ENCODE results near the gene TMOD1.
"Not testable (repeated sequence)": the region's sequence is repeated elsewhere in the genome, so short reads cannot be mapped to it uniquely, and the experiment has no call there.

The TMOD1 gene

GRCh38 chr9:97480174-97480573 is 21.3 kb upstream of the TMOD1 start:
- no peak for ATAC-seq (ENCODE audit: low read depth)
- Mint-ChIP-seq H3K27me3 (no peaks in the 10 kb centered on the region), H3K4me1 (no peaks in the 10 kb centered on the region), H3K27ac (no peak overlapping the region), H3K36me3 (peaks cover 46% of the 10 kb centered on the region), H3K4me3 (no peak overlapping the region), H3K9me3 (no peaks in the 10 kb centered on the region)
- DNase-seq (ENCODE audit: low spot score in 2 of 2), result no peak

GRCh38 chr9:97480749-97481148 is 20.7 kb upstream of the TMOD1 start:
- Mint-ChIP-seq H3K9me3 (no peaks in the 10 kb centered on the region), H3K27me3 (no peaks in the 10 kb centered on the region), H3K27ac (no peak overlapping the region), H3K4me3 (no peak overlapping the region), H3K4me1 (no peaks in the 10 kb centered on the region), H3K36me3 (peaks cover 48% of the 10 kb centered on the region)
- ATAC-seq (ENCODE audit: low read depth) (no peak), DNase-seq (ENCODE audit: low spot score in 2 of 2) (no peak)

DNA sequence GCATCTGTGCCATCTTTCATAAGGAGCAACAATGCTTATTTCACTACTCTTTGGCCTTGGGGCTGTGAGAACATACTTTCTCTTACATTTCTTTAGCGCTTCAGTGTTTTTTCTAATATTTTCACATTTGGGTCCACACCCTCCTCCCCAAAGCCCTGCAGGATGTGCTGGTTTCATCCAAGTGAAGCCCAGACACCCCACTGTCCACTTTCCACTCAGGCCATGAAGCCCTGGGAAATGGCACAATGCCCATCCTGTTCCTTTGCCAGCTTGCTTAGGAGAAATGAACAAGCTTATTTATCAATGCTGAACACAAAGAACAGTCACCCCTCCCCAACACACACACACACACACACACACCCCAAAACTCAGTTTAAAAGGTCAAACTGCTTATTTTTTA is 17.3 kb upstream of the TMOD1 start:
- no peak overlapping the region for H3K4me3 Mint-ChIP-seq
- no peak for DNase-seq (ENCODE audit: low spot score in 2 of 2)
- no peak overlapping the region for H3K27ac Mint-ChIP-seq
- peaks cover 2% of the 10 kb centered on the region for H3K9me3 Mint-ChIP-seq
- ATAC-seq (ENCODE audit: low read depth), result no peak
- no peaks in the 10 kb centered on the region for H3K27me3 Mint-ChIP-seq
- peaks cover 63% of the 10 kb centered on the region for H3K36me3 Mint-ChIP-seq
- no peaks in the 10 kb centered on the region for H3K4me1 Mint-ChIP-seq

DNA sequence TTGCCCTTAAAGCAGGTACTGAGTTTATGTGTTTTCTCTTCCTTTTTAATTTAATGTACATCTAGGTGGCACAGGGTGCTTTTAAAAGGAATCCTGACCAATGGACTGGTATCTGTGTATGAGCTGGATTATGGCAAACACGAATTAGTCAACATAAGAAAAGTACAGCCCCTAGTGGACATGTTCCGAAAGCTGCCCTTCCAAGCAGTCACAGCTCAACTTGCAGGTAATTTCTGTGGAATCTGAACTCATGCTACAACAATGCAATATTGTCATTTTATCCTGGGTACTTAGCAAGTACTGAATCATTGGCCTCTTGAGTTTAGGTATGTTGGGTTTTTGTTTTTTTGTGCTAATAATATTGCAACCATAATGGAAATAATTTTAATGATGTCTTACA is 14.4 kb upstream of the TMOD1 start:
- H3K4me1 Mint-ChIP-seq, result no peaks in the 10 kb centered on the region
- H3K27me3 Mint-ChIP-seq, result no peaks in the 10 kb centered on the region
- DNase-seq (ENCODE audit: low spot score in 2 of 2) (no peak), ATAC-seq (ENCODE audit: low read depth) (no peak)
- H3K9me3 Mint-ChIP-seq, result peaks cover 2% of the 10 kb centered on the region
- H3K4me3 Mint-ChIP-seq, result no peak overlapping the region
- H3K36me3 Mint-ChIP-seq, result peaks cover 56% of the 10 kb centered on the region
- H3K27ac Mint-ChIP-seq, result no peak overlapping the region

GRCh38 chr9:97487861-97488260 is 13.6 kb upstream of the TMOD1 start:
- DNase-seq (ENCODE audit: low spot score in 2 of 2) (no peak), ATAC-seq (ENCODE audit: low read depth) (no peak)
- no peaks in the 10 kb centered on the region for H3K27me3 Mint-ChIP-seq
- H3K9me3 Mint-ChIP-seq, result peaks cover 2% of the 10 kb centered on the region
- H3K4me3 Mint-ChIP-seq, result no peak overlapping the region
- peaks cover 57% of the 10 kb centered on the region for H3K36me3 Mint-ChIP-seq
- H3K4me1 Mint-ChIP-seq, result no peaks in the 10 kb centered on the region
- no peak overlapping the region for H3K27ac Mint-ChIP-seq

DNA sequence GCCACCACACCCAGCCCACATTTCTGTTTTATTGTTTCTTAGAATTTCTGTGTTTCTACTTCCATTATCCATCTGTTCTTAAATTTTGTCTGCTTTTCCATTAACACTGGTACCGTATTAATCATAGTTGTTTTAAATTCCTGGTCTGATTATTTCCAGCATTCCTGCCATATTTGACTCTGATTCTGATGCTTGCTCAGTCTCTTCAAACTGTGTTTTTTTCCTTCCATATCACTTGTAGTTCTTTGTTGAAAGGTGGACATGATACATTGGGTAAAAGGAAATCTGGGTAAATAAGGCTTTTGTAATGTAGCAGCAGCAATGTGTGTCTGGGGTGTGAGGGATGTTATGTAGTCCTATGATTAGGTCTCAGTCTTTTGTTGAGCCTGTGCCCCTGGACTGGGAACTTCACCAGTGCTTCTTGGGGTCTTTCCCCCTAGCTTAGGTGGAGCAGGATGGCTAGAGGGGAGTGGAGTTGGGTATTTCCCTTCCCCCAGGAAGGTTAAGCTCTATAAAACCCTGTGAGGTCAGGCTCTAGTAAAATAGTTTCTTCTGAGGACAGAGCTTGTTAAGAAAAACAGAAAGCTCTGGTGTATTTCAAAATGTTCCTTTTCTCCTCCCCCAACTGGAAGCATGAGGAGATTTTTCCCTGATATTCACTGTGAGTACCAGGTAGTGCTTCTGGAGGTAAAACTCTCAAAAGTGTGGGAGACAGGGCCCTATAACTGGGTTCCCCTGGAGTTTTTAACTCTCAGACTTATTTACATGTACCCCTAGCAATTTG is 10.1 kb upstream of the TMOD1 start:
- Mint-ChIP-seq H3K36me3 (peaks cover 56% of the 10 kb centered on the region), H3K4me1 (no peaks in the 10 kb centered on the region), H3K27me3 (no peaks in the 10 kb centered on the region), H3K9me3 (peaks cover 2% of the 10 kb centered on the region), H3K27ac (no peak overlapping the region), H3K4me3 (no peak overlapping the region)
- DNase-seq (ENCODE audit: low spot score in 2 of 2) (no peak), ATAC-seq (ENCODE audit: low read depth) (no peak)

DNA sequence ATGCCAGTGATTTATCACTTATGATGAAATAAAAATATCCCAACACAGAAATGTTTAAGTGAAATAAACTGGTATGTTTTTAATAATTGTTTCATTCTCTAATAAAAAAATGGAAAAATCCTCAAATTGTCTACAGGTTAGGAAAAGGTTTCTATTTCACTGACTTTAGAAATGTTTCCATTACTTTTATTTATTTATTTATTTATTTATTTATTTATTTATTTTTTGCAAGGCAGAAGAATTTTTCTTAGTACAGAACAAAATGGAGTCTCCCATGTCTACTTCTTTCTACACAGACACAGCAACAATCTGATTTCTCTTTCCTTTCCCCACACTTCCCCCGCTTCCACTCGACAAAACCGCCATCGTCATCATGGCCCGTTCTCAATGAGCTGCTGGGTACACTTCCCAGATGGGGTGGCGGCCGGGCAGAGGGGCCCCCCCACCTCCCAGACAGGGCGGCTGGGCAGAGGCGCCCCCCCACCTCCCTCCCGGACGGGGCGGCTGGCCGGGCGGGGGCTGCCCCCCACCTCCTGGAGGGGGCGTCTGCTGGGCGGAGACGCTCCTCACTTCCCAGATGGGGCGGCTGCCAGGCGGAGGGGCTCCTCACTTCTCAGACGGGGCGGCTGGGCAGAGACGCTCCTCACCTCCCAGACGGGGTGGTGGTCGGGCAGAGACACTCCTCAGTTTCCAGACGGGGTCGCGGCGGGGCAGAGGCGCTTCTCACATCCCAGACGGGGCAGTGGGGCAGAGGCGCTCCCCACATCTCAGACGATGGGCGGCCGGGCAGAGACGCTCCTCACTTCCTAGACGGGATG is 3.7 kb upstream of the TMOD1 start:
- ATAC-seq (ENCODE audit: low read depth); H3K27me3 Mint-ChIP-seq; H3K4me1 Mint-ChIP-seq; DNase-seq (ENCODE audit: low spot score in 2 of 2); H3K27ac Mint-ChIP-seq; H3K4me3 Mint-ChIP-seq; H3K9me3 Mint-ChIP-seq: not testable (repeated sequence)
- H3K36me3 Mint-ChIP-seq, result peaks cover 22% of the 10 kb centered on the region

DNA sequence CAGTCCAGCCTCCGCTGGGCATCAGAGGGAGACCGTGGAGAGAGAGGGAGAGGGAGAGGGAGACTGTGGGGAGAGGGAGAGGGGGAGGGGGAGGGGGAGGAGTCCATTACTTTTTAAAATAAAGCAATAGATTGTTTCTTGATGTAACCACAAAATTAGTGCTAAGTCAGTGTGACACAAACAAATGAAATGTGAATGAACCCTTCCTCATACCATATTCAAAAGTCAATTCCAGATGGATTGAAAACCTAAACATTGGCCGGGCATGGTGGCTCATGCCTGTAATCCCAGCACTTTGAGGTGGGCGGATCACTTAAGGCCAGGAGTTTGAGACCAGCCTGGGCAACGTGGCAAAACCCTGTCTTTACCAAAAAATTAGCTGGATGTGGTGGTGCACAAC is 2.6 kb upstream of the TMOD1 start:
- not testable (repeated sequence) for DNase-seq (ENCODE audit: low spot score in 2 of 2); ATAC-seq (ENCODE audit: low read depth); H3K9me3 Mint-ChIP-seq; H3K27ac Mint-ChIP-seq; H3K4me3 Mint-ChIP-seq
- peaks cover 18% of the 10 kb centered on the region for H3K36me3 Mint-ChIP-seq
- peaks cover 17% of the 10 kb centered on the region for H3K27me3 Mint-ChIP-seq
- peaks cover 10% of the 10 kb centered on the region for H3K4me1 Mint-ChIP-seq

- ATAC-seq (ENCODE audit: low read depth) (no peak), DNase-seq (ENCODE audit: low spot score in 2 of 2) (no peak)
- Mint-ChIP-seq H3K36me3 (peaks cover 18% of the 10 kb centered on the region), H3K4me3 (peak overlapping the region; percentile 51), H3K27me3 (peaks cover 20% of the 10 kb centered on the region), H3K9me3 (peaks cover 3% of the 10 kb centered on the region), H3K27ac (no peak overlapping the region), H3K4me1 (peaks cover 10% of the 10 kb centered on the region)
These were observed 1.2 kb upstream of the TMOD1 start for GRCh38 chr9:97500263-97500662.

DNA sequence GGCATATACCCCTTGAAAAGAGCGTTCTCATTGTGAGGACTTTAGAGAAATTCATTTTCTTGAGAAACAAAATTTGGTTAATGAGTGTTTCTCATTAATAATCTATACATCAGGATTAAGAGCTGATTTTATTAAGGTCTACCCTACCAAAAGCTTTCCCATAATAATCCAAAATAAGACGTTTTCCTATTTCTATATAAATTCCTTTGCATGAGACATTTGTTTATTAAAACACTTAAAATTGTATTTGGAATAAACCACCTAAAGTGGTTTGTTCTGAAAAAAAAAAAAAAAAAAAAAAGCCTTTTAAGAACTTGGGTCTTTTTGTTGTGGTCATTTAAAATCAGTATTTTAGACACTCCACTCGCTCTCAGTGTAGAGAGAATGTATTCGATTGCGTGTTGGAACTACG is 695 bp upstream of the TMOD1 start:
- DNase-seq (ENCODE audit: low spot score in 2 of 2) (no peak), ATAC-seq (ENCODE audit: low read depth) (no peak)
- peaks cover 13% of the 10 kb centered on the region for H3K36me3 Mint-ChIP-seq
- peaks cover 3% of the 10 kb centered on the region for H3K9me3 Mint-ChIP-seq
- H3K4me1 Mint-ChIP-seq, result peaks cover 10% of the 10 kb centered on the region
- no peak overlapping the region for H3K27ac Mint-ChIP-seq
- peak overlapping the region; percentile 64 for H3K4me3 Mint-ChIP-seq
- peaks cover 20% of the 10 kb centered on the region for H3K27me3 Mint-ChIP-seq

GRCh38 chr9:97501972-97502221 is 431 bp downstream of the TMOD1 start:
- no peak overlapping the region for H3K4me3 Mint-ChIP-seq
- H3K27me3 Mint-ChIP-seq, result peaks cover 18% of the 10 kb centered on the region
- peaks cover under 1% of the 10 kb centered on the region for H3K9me3 Mint-ChIP-seq
- peaks cover 3% of the 10 kb centered on the region for H3K36me3 Mint-ChIP-seq
- DNase-seq (ENCODE audit: low spot score in 2 of 2), result peak in 1 of 2 donors; percentile 5
- H3K27ac Mint-ChIP-seq, result no peak overlapping the region
- peak; percentile 27 for ATAC-seq (ENCODE audit: low read depth)
- peaks cover 10% of the 10 kb centered on the region for H3K4me1 Mint-ChIP-seq

- H3K4me1 Mint-ChIP-seq, result peaks cover 10% of the 10 kb centered on the region
- H3K27ac Mint-ChIP-seq, result no peak overlapping the region
- H3K9me3 Mint-ChIP-seq, result no peaks in the 10 kb centered on the region
- H3K4me3 Mint-ChIP-seq, result peak overlapping the region; percentile 77
- H3K36me3 Mint-ChIP-seq, result no peaks in the 10 kb centered on the region
- peaks cover 18% of the 10 kb centered on the region for H3K27me3 Mint-ChIP-seq
- ATAC-seq (ENCODE audit: low read depth) (peak; percentile 25), DNase-seq (ENCODE audit: low spot score in 2 of 2) (peak in 1 of 2 donors; percentile 27)
These were observed 937 bp downstream of the TMOD1 start for GRCh38 chr9:97502222-97502983.

- ATAC-seq (ENCODE audit: low read depth) (no peak), DNase-seq (ENCODE audit: low spot score in 2 of 2) (no peak)
- H3K9me3 Mint-ChIP-seq, result no peaks in the 10 kb centered on the region
- H3K27ac Mint-ChIP-seq, result no peak overlapping the region
- peak overlapping the region; percentile 77 for H3K4me3 Mint-ChIP-seq
- peaks cover 18% of the 10 kb centered on the region for H3K27me3 Mint-ChIP-seq
- peaks cover 10% of the 10 kb centered on the region for H3K4me1 Mint-ChIP-seq
- no peaks in the 10 kb centered on the region for H3K36me3 Mint-ChIP-seq
These were observed 1.8 kb downstream of the TMOD1 start for GRCh38 chr9:97502984-97503861.

Data from memory B cell (primary cell).